Measurements from ENCODE around the gene FCRL5.

FCRL5 gene

GRCh38 chr1:157496121-157496526, 56.2 kb downstream of the FCRL5 start:
- TF ChIP-seq ZC3H10 (CRISPR knock-in tag; IDR thresholded peaks at IDR 0.05) (no peak), TCF4 (CRISPR knock-in tag; IDR thresholded peaks at IDR 0.05; ENCODE audit: borderline replicate concordance) (no peak), ZFP3 (CRISPR knock-in tag; IDR thresholded peaks at IDR 0.05) (no peak), ISL1 (CRISPR knock-in tag; IDR thresholded peaks at IDR 0.05) (no peak), ZFP30 (CRISPR knock-in tag; IDR thresholded peaks at IDR 0.05) (no peak), OSR1 (CRISPR knock-in tag; IDR thresholded peaks at IDR 0.05) (no peak), CSDC2 (CRISPR knock-in tag; IDR thresholded peaks at IDR 0.05) (no peak), RARB (CRISPR knock-in tag; IDR thresholded peaks at IDR 0.05) (no peak), TOX (CRISPR knock-in tag; IDR thresholded peaks at IDR 0.05; ENCODE audit: borderline replicate concordance) (no peak)
- TF ChIP-seq, protein P1, sequence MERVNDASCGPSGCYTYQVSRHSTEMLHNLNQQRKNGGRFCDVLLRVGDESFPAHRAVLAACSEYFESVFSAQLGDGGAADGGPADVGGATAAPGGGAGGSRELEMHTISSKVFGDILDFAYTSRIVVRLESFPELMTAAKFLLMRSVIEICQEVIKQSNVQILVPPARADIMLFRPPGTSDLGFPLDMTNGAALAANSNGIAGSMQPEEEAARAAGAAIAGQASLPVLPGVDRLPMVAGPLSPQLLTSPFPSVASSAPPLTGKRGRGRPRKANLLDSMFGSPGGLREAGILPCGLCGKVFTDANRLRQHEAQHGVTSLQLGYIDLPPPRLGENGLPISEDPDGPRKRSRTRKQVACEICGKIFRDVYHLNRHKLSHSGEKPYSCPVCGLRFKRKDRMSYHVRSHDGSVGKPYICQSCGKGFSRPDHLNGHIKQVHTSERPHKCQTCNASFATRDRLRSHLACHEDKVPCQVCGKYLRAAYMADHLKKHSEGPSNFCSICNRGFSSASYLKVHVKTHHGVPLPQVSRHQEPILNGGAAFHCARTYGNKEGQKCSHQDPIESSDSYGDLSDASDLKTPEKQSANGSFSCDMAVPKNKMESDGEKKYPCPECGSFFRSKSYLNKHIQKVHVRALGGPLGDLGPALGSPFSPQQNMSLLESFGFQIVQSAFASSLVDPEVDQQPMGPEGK (CRISPR knock-in tag; IDR thresholded peaks at IDR 0.05; ENCODE audit: borderline replicate concordance) = no peak
- TF ChIP-seq, protein P2, sequence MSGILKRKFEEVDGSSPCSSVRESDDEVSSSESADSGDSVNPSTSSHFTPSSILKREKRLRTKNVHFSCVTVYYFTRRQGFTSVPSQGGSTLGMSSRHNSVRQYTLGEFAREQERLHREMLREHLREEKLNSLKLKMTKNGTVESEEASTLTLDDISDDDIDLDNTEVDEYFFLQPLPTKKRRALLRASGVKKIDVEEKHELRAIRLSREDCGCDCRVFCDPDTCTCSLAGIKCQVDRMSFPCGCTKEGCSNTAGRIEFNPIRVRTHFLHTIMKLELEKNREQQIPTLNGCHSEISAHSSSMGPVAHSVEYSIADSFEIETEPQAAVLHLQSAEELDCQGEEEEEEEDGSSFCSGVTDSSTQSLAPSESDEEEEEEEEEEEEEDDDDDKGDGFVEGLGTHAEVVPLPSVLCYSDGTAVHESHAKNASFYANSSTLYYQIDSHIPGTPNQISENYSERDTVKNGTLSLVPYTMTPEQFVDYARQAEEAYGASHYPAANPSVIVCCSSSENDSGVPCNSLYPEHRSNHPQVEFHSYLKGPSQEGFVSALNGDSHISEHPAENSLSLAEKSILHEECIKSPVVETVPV (CRISPR knock-in tag; IDR thresholded peaks at IDR 0.05) = no peak
- TF ChIP-seq, protein P3, sequence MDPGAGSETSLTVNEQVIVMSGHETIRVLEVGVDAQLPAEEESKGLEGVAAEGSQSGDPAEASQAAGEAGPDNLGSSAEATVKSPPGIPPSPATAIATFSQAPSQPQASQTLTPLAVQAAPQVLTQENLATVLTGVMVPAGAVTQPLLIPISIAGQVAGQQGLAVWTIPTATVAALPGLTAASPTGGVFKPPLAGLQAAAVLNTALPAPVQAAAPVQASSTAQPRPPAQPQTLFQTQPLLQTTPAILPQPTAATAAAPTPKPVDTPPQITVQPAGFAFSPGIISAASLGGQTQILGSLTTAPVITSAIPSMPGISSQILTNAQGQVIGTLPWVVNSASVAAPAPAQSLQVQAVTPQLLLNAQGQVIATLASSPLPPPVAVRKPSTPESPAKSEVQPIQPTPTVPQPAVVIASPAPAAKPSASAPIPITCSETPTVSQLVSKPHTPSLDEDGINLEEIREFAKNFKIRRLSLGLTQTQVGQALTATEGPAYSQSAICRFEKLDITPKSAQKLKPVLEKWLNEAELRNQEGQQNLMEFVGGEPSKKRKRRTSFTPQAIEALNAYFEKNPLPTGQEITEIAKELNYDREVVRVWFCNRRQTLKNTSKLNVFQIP (CRISPR knock-in tag; IDR thresholded peaks at IDR 0.05; ENCODE audit: borderline replicate concordance, low read depth) = no peak
- peak; percentile 92 for ATAC-seq

- ATAC-seq = no peak
- TF ChIP-seq ZC3H10 (CRISPR knock-in tag; IDR thresholded peaks at IDR 0.05) = no peak
- no peak for TF ChIP-seq ZFP30 (CRISPR knock-in tag; IDR thresholded peaks at IDR 0.05)
- TF ChIP-seq TOX (CRISPR knock-in tag; IDR thresholded peaks at IDR 0.05; ENCODE audit: borderline replicate concordance) = no peak
- no peak for TF ChIP-seq ESRRG (CRISPR knock-in tag; IDR thresholded peaks at IDR 0.05)
- no peak for TF ChIP-seq ISL1 (CRISPR knock-in tag; IDR thresholded peaks at IDR 0.05)
- TF ChIP-seq PPARA (CRISPR knock-in tag; IDR thresholded peaks at IDR 0.05; ENCODE audit: borderline replicate concordance) = no peak
- no peak for TF ChIP-seq RARB (CRISPR knock-in tag; IDR thresholded peaks at IDR 0.05)
- no peak for TF ChIP-seq CSDC2 (CRISPR knock-in tag; IDR thresholded peaks at IDR 0.05)
- no peak for TF ChIP-seq OSR1 (CRISPR knock-in tag; IDR thresholded peaks at IDR 0.05)
- no peak for TF ChIP-seq ARNTL (CRISPR knock-in tag; IDR thresholded peaks at IDR 0.05; ENCODE audit: borderline replicate concordance, low read depth)
- TF ChIP-seq TCF4 (CRISPR knock-in tag; IDR thresholded peaks at IDR 0.05; ENCODE audit: borderline replicate concordance) = no peak
These were observed 57.0 kb downstream of the FCRL5 start for GRCh38 chr1:157495285-157495684.

- ATAC-seq = no peak
- no peak for TF ChIP-seq CSDC2 (CRISPR knock-in tag; IDR thresholded peaks at IDR 0.05)
- TF ChIP-seq ZNF70 (CRISPR knock-in tag; IDR thresholded peaks at IDR 0.05) = no peak
- no peak for TF ChIP-seq ZC3H10 (CRISPR knock-in tag; IDR thresholded peaks at IDR 0.05)
- TF ChIP-seq, protein P2 (CRISPR knock-in tag; IDR thresholded peaks at IDR 0.05) = no peak
- no peak for TF ChIP-seq ESRRG (CRISPR knock-in tag; IDR thresholded peaks at IDR 0.05)
- TF ChIP-seq OSR1 (CRISPR knock-in tag; IDR thresholded peaks at IDR 0.05) = no peak
- no peak for TF ChIP-seq SNAI2 (CRISPR knock-in tag; IDR thresholded peaks at IDR 0.05)
- TF ChIP-seq ZNF565 (CRISPR knock-in tag; conservative IDR thresholded peaks at IDR 0.05; ENCODE audit: low read depth) = no peak
- TF ChIP-seq TCF4 (CRISPR knock-in tag; IDR thresholded peaks at IDR 0.05; ENCODE audit: borderline replicate concordance) = no peak
- TF ChIP-seq, protein P3 (CRISPR knock-in tag; IDR thresholded peaks at IDR 0.05; ENCODE audit: borderline replicate concordance, low read depth) = no peak
- no peak for TF ChIP-seq ZFP3 (CRISPR knock-in tag; IDR thresholded peaks at IDR 0.05)
- no peak for TF ChIP-seq GLIS3 (CRISPR knock-in tag; IDR thresholded peaks at IDR 0.05)
- no peak for TF ChIP-seq TOX (CRISPR knock-in tag; IDR thresholded peaks at IDR 0.05; ENCODE audit: borderline replicate concordance)
- no peak for TF ChIP-seq CREB5 (CRISPR knock-in tag; IDR thresholded peaks at IDR 0.05; ENCODE audit: low read depth)
These were observed 58.2 kb downstream of the FCRL5 start for GRCh38 chr1:157494093-157494492.
